ENCODE results near the gene PPM1H. TPM values are rescaled to one million over a fixed set of nuclear protein-coding genes. Genes with fewer than 3 reads are reported as not detected.

Gene PPM1H
- total RNA-seq, 1 experiment from 2014 or later, result 0.04 TPM

GRCh38 chr12:62827855-62828254, 107.1 kb downstream of the PPM1H start:
- BruUV-seq (replicated peaks), result no TSS peak
- TF ChIP-seq EZH2 (IDR thresholded peaks at IDR 0.05; ENCODE audit: borderline replicate concordance, low read depth, low read length, poor library complexity, severe bottlenecking), result no peak
- TF ChIP-seq, protein P1, sequence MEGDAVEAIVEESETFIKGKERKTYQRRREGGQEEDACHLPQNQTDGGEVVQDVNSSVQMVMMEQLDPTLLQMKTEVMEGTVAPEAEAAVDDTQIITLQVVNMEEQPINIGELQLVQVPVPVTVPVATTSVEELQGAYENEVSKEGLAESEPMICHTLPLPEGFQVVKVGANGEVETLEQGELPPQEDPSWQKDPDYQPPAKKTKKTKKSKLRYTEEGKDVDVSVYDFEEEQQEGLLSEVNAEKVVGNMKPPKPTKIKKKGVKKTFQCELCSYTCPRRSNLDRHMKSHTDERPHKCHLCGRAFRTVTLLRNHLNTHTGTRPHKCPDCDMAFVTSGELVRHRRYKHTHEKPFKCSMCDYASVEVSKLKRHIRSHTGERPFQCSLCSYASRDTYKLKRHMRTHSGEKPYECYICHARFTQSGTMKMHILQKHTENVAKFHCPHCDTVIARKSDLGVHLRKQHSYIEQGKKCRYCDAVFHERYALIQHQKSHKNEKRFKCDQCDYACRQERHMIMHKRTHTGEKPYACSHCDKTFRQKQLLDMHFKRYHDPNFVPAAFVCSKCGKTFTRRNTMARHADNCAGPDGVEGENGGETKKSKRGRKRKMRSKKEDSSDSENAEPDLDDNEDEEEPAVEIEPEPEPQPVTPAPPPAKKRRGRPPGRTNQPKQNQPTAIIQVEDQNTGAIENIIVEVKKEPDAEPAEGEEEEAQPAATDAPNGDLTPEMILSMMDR (conservative IDR thresholded peaks at IDR 0.05; ENCODE audit: low read depth, low read length), result no peak
- Histone ChIP-seq H3K9me3 (ENCODE audit: low read depth, low read length, poor library complexity, severe bottlenecking) (no peaks in the 10 kb centered on the region), H3K27ac (ENCODE audit: low read depth, low read length, poor library complexity, severe bottlenecking) (no peak overlapping the region), H3K27me3 (replicated peaks; ENCODE audit: insufficient read depth, low read depth, low read length, poor library complexity) (no peaks in the 10 kb centered on the region), H3K4me1 (ENCODE audit: insufficient read depth, low read length, poor library complexity, severe bottlenecking) (no peaks in the 10 kb centered on the region), H3K36me3 (ENCODE audit: insufficient read depth, low read length, poor library complexity, severe bottlenecking) (no peaks in the 10 kb centered on the region), H3K4me3 (ENCODE audit: low read depth, low read length, poor library complexity, severe bottlenecking) (no peak overlapping the region)
- ChIA-PET POLR2A (ENCODE audit: low non-redundant PET) (no interaction called here), CTCF (no interaction called here)
- DNase-seq (ENCODE audit: low spot score), result no peak
- intact Hi-C loops (cut with micrococcal nuclease; ENCODE audit: unreplicated experiment), result no loop called here

DNA sequence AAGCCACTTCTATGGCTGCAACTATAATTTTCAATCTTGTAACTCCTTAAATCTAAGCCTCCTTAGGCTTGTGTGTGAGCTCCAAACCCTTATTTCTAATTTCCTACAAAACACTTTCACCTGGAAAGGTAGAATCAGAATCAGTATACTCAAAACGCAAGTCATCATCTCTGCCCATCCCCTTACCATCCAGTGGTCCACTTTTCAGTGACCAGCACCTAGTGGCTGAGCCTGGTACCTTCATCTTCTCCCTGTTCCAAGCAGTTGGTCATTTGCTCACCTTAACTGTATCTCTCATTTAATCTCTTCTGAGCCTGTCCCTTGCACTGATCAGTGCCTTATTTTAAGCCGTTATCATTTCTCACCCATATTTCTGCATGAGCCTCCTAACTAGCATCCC, 107.9 kb downstream of the PPM1H start:
- Histone ChIP-seq H3K27ac (ENCODE audit: low read depth, low read length, poor library complexity, severe bottlenecking) (no peak overlapping the region), H3K36me3 (ENCODE audit: insufficient read depth, low read length, poor library complexity, severe bottlenecking) (no peaks in the 10 kb centered on the region), H3K27me3 (replicated peaks; ENCODE audit: insufficient read depth, low read depth, low read length, poor library complexity) (no peaks in the 10 kb centered on the region), H3K4me3 (ENCODE audit: low read depth, low read length, poor library complexity, severe bottlenecking) (no peak overlapping the region), H3K9me3 (ENCODE audit: low read depth, low read length, poor library complexity, severe bottlenecking) (no peaks in the 10 kb centered on the region), H3K4me1 (ENCODE audit: insufficient read depth, low read length, poor library complexity, severe bottlenecking) (no peaks in the 10 kb centered on the region)
- CTCF ChIA-PET, result no interaction called here
- POLR2A ChIA-PET (ENCODE audit: low non-redundant PET), result no interaction called here
- DNase-seq (ENCODE audit: low spot score), result no peak
- TF ChIP-seq, protein P1 (conservative IDR thresholded peaks at IDR 0.05; ENCODE audit: low read depth, low read length), result 0 out of 2 replicates have a peak, but pooled peaks have one; percentile 11
- no peak for TF ChIP-seq EZH2 (IDR thresholded peaks at IDR 0.05; ENCODE audit: borderline replicate concordance, low read depth, low read length, poor library complexity, severe bottlenecking)
- intact Hi-C loops (cut with micrococcal nuclease; ENCODE audit: unreplicated experiment), result no loop called here
- no TSS peak for BruUV-seq (replicated peaks)

GRCh38 chr12:62817556-62818271, 117.2 kb downstream of the PPM1H start:
- peak; percentile 79 for DNase-seq (ENCODE audit: low spot score)
- POLR2A ChIA-PET (ENCODE audit: low non-redundant PET), result no interaction called here
- no peak overlapping the region for H3K4me3 ChIP-seq (ENCODE audit: low read depth, low read length, poor library complexity, severe bottlenecking)
- no peaks in the 10 kb centered on the region for H3K27me3 ChIP-seq (replicated peaks; ENCODE audit: insufficient read depth, low read depth, low read length, poor library complexity)
- intact Hi-C loops (cut with micrococcal nuclease; ENCODE audit: unreplicated experiment), result loop anchor here (5.0 kb wide), 1 partner anchor 250 kb away; no protein-coding TSS in a partner anchor
- BruUV-seq (replicated peaks), result no TSS peak
- TF ChIP-seq, protein P1 (conservative IDR thresholded peaks at IDR 0.05; ENCODE audit: low read depth, low read length), result peak; percentile 24; the same call in 1 of the 2 replicates
- TF ChIP-seq EZH2 (IDR thresholded peaks at IDR 0.05; ENCODE audit: borderline replicate concordance, low read depth, low read length, poor library complexity, severe bottlenecking), result no peak
- H3K36me3 ChIP-seq (ENCODE audit: insufficient read depth, low read length, poor library complexity, severe bottlenecking), result no peaks in the 10 kb centered on the region
- H3K4me1 ChIP-seq (ENCODE audit: insufficient read depth, low read length, poor library complexity, severe bottlenecking), result peaks cover 16% of the 10 kb centered on the region
- CTCF ChIA-PET, result interaction anchor here (0.7 to 1.4 kb wide), 2 partner anchors 24 to 116 kb away, joined by 3 read pairs; no protein-coding TSS in a partner anchor
- peak overlapping the region; percentile 1 for H3K27ac ChIP-seq (ENCODE audit: low read depth, low read length, poor library complexity, severe bottlenecking)
- H3K9me3 ChIP-seq (ENCODE audit: low read depth, low read length, poor library complexity, severe bottlenecking), result no peaks in the 10 kb centered on the region

Data from A673 (cell line).